Measurements from ENCODE around the gene TRAF1. TPM values are rescaled to one million over a fixed set of nuclear protein-coding genes. Genes with fewer than 3 reads are reported as not detected.

TRAF1 gene
- total RNA-seq, 4 donors from 2014 or later = 3.3 to 14.0 (median 8.8) TPM

DNA sequence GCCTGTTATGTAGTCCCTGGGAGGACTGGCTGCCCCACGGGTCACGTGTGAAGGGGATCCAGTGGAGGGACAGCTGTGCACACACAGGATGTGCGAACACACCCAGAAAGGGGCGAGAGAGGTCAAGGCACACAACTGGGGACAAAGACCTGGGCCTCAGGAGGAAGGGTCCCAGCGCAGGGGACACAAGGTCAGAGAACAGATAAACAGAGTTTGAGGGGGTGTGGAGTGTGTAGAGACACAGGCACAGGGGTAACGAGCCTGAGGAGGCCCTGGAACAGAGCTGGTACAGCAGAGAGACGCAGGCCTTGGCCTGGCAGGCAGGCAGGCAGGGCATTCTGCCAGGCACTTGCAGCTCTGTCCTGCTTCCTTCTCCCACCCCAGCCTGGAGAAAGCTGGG, 69.1 kb downstream of the TRAF1 start:
- H3K27ac ChIP-seq = no peak overlapping the region

DNA sequence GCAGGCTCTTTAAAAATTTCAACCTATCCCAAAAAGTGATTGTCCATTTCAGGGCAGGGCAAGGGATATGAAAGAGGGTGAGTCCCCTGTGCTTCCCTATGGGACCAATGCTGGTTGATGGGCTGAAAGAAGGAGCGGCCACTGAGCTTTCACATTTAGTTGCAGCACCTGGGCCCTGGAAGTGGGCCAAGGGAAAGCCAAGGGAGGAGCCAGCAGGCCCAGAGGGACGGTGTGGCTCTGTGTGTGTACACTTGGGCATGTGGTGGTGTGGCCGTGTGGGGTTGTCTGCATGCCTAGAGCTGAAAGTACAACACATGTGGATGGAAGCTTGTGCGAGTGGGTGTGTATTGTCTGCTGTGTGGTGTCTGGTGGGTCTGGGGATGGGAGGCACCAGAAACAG, 69.9 kb downstream of the TRAF1 start:
- no peak for TF ChIP-seq POLR2A (IDR thresholded peaks at IDR 0.05)
- TF ChIP-seq, protein P1, sequence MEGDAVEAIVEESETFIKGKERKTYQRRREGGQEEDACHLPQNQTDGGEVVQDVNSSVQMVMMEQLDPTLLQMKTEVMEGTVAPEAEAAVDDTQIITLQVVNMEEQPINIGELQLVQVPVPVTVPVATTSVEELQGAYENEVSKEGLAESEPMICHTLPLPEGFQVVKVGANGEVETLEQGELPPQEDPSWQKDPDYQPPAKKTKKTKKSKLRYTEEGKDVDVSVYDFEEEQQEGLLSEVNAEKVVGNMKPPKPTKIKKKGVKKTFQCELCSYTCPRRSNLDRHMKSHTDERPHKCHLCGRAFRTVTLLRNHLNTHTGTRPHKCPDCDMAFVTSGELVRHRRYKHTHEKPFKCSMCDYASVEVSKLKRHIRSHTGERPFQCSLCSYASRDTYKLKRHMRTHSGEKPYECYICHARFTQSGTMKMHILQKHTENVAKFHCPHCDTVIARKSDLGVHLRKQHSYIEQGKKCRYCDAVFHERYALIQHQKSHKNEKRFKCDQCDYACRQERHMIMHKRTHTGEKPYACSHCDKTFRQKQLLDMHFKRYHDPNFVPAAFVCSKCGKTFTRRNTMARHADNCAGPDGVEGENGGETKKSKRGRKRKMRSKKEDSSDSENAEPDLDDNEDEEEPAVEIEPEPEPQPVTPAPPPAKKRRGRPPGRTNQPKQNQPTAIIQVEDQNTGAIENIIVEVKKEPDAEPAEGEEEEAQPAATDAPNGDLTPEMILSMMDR (IDR thresholded peaks at IDR 0.05) = no peak
- DNase-seq = peak in 2 of 3 donors; percentile 74
- no peak overlapping the region for H3K27ac ChIP-seq
- H3K9me3 ChIP-seq = no peaks in the 10 kb centered on the region
- no peak overlapping the region for H3K4me3 ChIP-seq
- H3K4me1 ChIP-seq = no peaks in the 10 kb centered on the region
- peaks cover 0 to 29% (median 0%) of the 10 kb centered on the region in 3 donors for H3K36me3 ChIP-seq
- H3K27me3 ChIP-seq = no peaks in the 10 kb centered on the region

More for the DNA sequence above, 69.1 kb downstream of the TRAF1 start:
- H3K9me3 ChIP-seq = no peaks in the 10 kb centered on the region
- H3K27me3 ChIP-seq = no peaks in the 10 kb centered on the region
- TF ChIP-seq, protein P1 (IDR thresholded peaks at IDR 0.05) = no peak
- no peak for TF ChIP-seq POLR2A (IDR thresholded peaks at IDR 0.05)
- H3K4me3 ChIP-seq = no peak overlapping the region
- no peak for DNase-seq
- peaks cover 0 to 34% (median 0%) of the 10 kb centered on the region in 3 donors for H3K36me3 ChIP-seq
- no peaks in the 10 kb centered on the region for H3K4me1 ChIP-seq

DNA sequence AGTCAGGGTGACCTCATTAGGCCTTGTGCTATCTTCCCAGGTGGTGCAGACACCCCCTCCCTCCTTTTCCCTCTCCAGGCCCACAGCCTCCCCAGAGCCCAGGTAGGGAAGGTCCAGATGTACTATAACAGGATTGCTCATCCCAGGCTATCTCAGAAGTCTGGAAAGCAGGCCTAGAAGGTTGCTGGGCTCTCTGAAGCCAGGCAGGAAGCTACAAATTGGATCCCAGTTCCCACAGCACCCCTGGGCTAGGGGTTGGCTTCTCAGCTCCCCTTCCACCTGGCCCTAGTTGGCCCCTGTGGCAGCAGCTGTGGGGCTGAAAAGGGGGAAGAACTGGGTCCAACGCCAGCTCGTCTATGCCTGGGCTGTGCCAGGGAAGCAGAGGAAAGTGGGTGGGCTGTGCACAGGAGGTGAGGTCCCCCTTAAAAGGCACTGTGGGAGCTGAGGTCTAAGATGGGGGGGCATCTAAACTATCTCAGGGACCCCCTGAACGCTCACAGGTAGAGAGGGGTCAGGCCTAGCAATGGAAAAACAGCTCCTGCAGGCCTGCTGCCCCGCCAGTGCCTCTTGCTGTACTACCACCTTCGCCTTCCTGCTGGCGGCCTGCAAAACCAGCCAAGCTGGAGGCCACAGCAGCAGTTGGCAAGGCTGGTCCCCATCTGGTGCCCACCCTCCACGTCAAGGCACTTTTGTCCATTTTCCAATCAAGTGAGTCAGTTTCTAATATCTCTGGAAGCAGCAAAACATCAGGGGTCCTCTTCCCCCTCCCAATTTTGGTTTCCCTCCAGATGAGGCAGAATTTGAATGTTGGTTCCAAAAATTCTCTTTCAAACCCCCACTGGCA, 70.5 kb downstream of the TRAF1 start:
- peaks cover 0 to 33% (median 0%) of the 10 kb centered on the region in 3 donors for H3K36me3 ChIP-seq

DNA sequence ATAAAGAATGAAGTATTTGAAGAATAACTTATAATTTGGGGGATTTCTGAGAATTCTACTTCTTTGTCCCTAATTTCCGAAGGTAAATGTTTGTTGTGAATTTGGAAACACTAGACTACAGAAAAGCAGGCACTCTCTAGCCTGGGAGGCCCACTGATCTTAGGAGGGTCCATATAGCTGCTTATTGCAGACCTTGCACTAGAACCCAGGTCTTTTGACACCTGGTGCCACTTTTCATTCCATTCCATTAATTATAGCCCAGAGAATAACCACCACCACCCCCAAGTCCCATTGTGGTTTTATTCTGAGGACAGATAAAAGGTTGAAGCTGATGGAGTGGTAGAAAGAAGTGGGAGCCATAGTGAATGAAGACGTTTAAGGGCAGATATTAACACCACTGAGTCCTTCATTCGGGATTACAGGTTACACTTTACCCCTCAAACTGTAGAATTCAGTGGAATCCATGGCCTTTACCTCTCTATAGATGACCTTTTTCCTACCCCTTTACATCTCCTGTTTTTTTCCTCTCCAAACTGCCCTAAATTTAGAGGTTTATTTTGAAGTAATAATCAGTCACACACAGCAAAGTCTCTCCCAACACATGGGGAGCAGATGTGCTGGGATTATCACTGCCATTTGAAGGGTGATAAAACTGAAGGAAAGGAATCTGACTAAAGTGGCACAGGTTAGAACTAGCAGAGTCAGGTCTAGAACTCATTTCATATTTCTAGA, 71.8 kb downstream of the TRAF1 start:
- Histone ChIP-seq H3K4me1 (no peaks in the 10 kb centered on the region), H3K9me3 (no peaks in the 10 kb centered on the region), H3K36me3 (peaks cover 0 to 21% (median 0%) of the 10 kb centered on the region in 3 donors), H3K4me3 (no peak overlapping the region), H3K27ac (no peak overlapping the region), H3K27me3 (no peaks in the 10 kb centered on the region)
- DNase-seq = no peak
- no peak for TF ChIP-seq POLR2A (IDR thresholded peaks at IDR 0.05)
- TF ChIP-seq, protein P1 (IDR thresholded peaks at IDR 0.05) = no peak

More for the DNA sequence above, 70.5 kb downstream of the TRAF1 start:
- H3K4me3 ChIP-seq = no peak overlapping the region
- no peaks in the 10 kb centered on the region for H3K4me1 ChIP-seq
- TF ChIP-seq POLR2A (IDR thresholded peaks at IDR 0.05) = no peak
- TF ChIP-seq, protein P1 (IDR thresholded peaks at IDR 0.05) = no peak
- H3K27me3 ChIP-seq = no peaks in the 10 kb centered on the region
- no peak for DNase-seq
- H3K27ac ChIP-seq = no peak overlapping the region
- no peaks in the 10 kb centered on the region for H3K9me3 ChIP-seq

DNA sequence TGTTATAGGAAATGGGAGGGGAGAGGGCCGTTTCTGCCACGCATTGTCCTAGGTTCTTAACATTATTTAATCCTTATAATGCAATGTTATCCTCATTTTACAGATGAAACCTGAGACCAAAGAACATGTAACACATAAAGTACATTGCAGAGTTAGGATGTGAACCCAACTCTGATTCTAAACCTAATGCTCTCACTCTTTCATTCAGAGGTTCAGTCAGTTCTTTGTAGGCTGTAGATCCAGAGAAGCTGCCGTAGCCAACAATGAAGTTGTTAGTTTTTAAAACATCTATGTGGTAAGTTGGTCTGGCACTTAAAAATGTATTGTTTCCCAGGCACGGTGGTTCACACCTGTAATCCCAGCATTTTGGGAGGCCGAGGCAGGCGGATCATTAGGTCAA, 73.4 kb downstream of the TRAF1 start:
- H3K36me3 ChIP-seq = peaks cover 0 to 17% (median 0%) of the 10 kb centered on the region in 3 donors
- H3K4me3 ChIP-seq = no peak overlapping the region
- H3K4me1 ChIP-seq = no peaks in the 10 kb centered on the region
- H3K9me3 ChIP-seq = no peaks in the 10 kb centered on the region
- no peak for TF ChIP-seq POLR2A (IDR thresholded peaks at IDR 0.05)
- TF ChIP-seq, protein P1 (IDR thresholded peaks at IDR 0.05) = no peak
- H3K27me3 ChIP-seq = no peaks in the 10 kb centered on the region
- no peak overlapping the region for H3K27ac ChIP-seq
- DNase-seq = no peak

Other genes starting within 250 kb of the TRAF1 start
- 10 to 100 TPM in 2 of 4 donors, 1 to 10 TPM in 2; 8.1 to 15.1 (median 11.5) TPM for gene MEGF9, start 212.3 kb downstream of the TRAF1 start, total RNA-seq
- gene FBXW2, start 133.4 kb downstream of the TRAF1 start, total RNA-seq = 10 to 100 TPM; 70.5 to 93.3 (median 82.8) TPM
- gene PSMD5, start 83.9 kb downstream of the TRAF1 start, total RNA-seq = 10 to 100 TPM; 23.8 to 46.2 (median 30.9) TPM
- gene PHF19, start 49.6 kb downstream of the TRAF1 start, total RNA-seq = 10 to 100 TPM in 3 of 4 donors, 1 to 10 TPM in 1; 7.2 to 76.7 (median 20.6) TPM
- gene C5, start 123.5 kb upstream of the TRAF1 start, total RNA-seq = 1 to 10 TPM; 1.2 to 8.6 (median 2.1) TPM
- 100 to 1,000 TPM in 1 of 4 donors, 10 to 100 TPM in 2, 1 to 10 TPM in 1; 5.1 to 113 (median 13.7) TPM for gene CNTRL, start 148.2 kb upstream of the TRAF1 start, total RNA-seq

Data from Peyer's patch (tissue), 4 donors.